OCI-LY7 (cell line): ENCODE measurements around the gene RBM19. TPM values are rescaled to one million over a fixed set of nuclear protein-coding genes. Genes with fewer than 3 reads are reported as not detected.

Experiments used
- BruUV-seq: library from RNA; stranded (reverse); fragments of 400-500 nt; replicated peaks from 2 replicates; lab custom pipeline; 2021; lab: Mats Ljungman, UMichigan
- CTCF ChIA-PET: fragments of 300-600 bp; sonication (Branson Sonifier 250); formaldehyde crosslinking; loops from one replicate; lab custom pipeline; 2022; ENCODE audit warnings: antibody characterized with exemption; ENCODE audit not compliant: unreplicated experiment; lab: Charles Lee
- POLR2A ChIA-PET: fragments of 300-600 bp; sonication (Branson Sonifier 250); formaldehyde crosslinking; loops from one replicate; lab custom pipeline; 2022; ENCODE audit warnings: antibody characterized with exemption; lab: Charles Lee
- DNase-seq: peaks from one replicate; pipeline ENCODE4 v3.0.0-alpha.2; 2015; ENCODE audit warnings: low spot score
- H2AFZ ChIP-seq: fragments of 200-600 bp; sonication (generic), shearing (Covaris generic); 2 replicates; pipeline ENCODE4 v1.6.1; 2014; ENCODE audit warnings: mild to moderate bottlenecking, antibody characterized with exemption, low read length, moderate library complexity
- H3K27ac ChIP-seq: fragments of 200-600 bp; sonication (generic); 2 replicates; pipeline ENCODE4 v1.5.1; 2014; ENCODE audit warnings: mixed run types, low read depth, mild to moderate bottlenecking, moderate library complexity, low read length, inconsistent platforms; ENCODE audit not compliant: poor library complexity, severe bottlenecking
- H3K36me3 ChIP-seq: fragments of 200-600 bp; sonication (generic); 2 replicates; pipeline ENCODE4 v1.6.1; 2014; ENCODE audit warnings: mild to moderate bottlenecking, antibody characterized with exemption, low read length, moderate library complexity, mixed read lengths; ENCODE audit not compliant: insufficient read depth
- H3K4me1 ChIP-seq: fragments of 200-600 bp; sonication (generic); 2 replicates; pipeline ENCODE4 v1.5.1; 2014; ENCODE audit warnings: mild to moderate bottlenecking, low read length; ENCODE audit not compliant: insufficient read depth, poor library complexity, severe bottlenecking
- H3K4me2 ChIP-seq: fragments of 200-600 bp; sonication (generic); 2 replicates; pipeline ENCODE4 v1.6.1; 2014; ENCODE audit warnings: mild to moderate bottlenecking, low read length
- H3K4me3 ChIP-seq: fragments of 200-600 bp; sonication (generic); 2 replicates; pipeline ENCODE4 v1.5.1; 2014; ENCODE audit warnings: mild to moderate bottlenecking, low read depth, low read length; ENCODE audit not compliant: poor library complexity, severe bottlenecking
- H3K79me2 ChIP-seq: fragments of 200-600 bp; sonication (generic); 2 replicates; pipeline ENCODE4 v1.6.1; 2016; ENCODE audit warnings: low read depth, mild to moderate bottlenecking, low read length, moderate library complexity, mixed read lengths; ENCODE audit not compliant: insufficient read depth
- H3K9me2 ChIP-seq: fragments of 200-600 bp; sonication (generic); 2 replicates; pipeline ENCODE4 v1.6.1; 2016; ENCODE audit warnings: mild to moderate bottlenecking, low read length, mixed read lengths; ENCODE audit not compliant: insufficient read depth
- H3K9me3 ChIP-seq: fragments of 200-600 bp; sonication (generic); 2 replicates; pipeline ENCODE4 v1.6.1; 2014; ENCODE audit warnings: mild to moderate bottlenecking, mixed run types, low read length, mixed read lengths
- H4K20me1 ChIP-seq: fragments of 200-600 bp; sonication (generic); 2 replicates; pipeline ENCODE4 v1.6.1; 2014; ENCODE audit warnings: mild to moderate bottlenecking, antibody characterized with exemption, low read length, moderate library complexity, mixed read lengths; ENCODE audit not compliant: insufficient read depth
- EZH2phosphoT487 ChIP-seq: fragments of 200-600 bp; sonication (generic); IDR thresholded peaks from 2 replicates; pipeline ENCODE4 v1.6.1; 2018; ENCODE audit warnings: low read depth, borderline replicate concordance, mild to moderate bottlenecking, mixed run types, antibody characterized with exemption, low read length, moderate library complexity, mixed read lengths
- intact Hi-C: fragments of 100-400 bp; cut with micrococcal nuclease; formaldehyde crosslinking; loops from one replicate; pipeline ENCODE4 v1.10.0; 2022; ENCODE audit not compliant: unreplicated experiment
- total RNA-seq, 2 experiments: library from RNA; depleted of rRNA in 1 of 2; stranded (reverse); fragments of >200 nt in 1 of 2; shearing (Covaris generic) in 1 of 2; gene quantifications; 2 replicates each; pipeline ENCODE4 v1.2.3, GENCODE V29; 2014 to 2022
- TF ChIP-seq, protein P1 (sequence below): fragments of 200-600 bp; sonication (generic); conservative IDR thresholded peaks from 2 replicates; pipeline ENCODE4 v1.5.1; 2014; ENCODE audit warnings: mild to moderate bottlenecking, antibody characterized with exemption, low read length, moderate library complexity, mixed read lengths

The RBM19 gene
- total RNA-seq, 2 experiments from 2014 or later = 37.8 to 46.2 TPM

- Histone ChIP-seq H3K4me1 (no peaks in the 10 kb centered on the region), H2AFZ (no peak overlapping the region), H3K27ac (no peak overlapping the region), H3K9me3 (no peaks in the 10 kb centered on the region), H3K9me2 (no peaks in the 10 kb centered on the region), H3K4me3 (no peak overlapping the region), H3K4me2 (no peak overlapping the region), H3K36me3 (no peaks in the 10 kb centered on the region), H3K79me2 (no peaks in the 10 kb centered on the region), H4K20me1 (no peaks in the 10 kb centered on the region)
- POLR2A ChIA-PET = no interaction called here
- intact Hi-C loops = no loop called here
- BruUV-seq = no TSS peak
- CTCF ChIA-PET = no interaction called here
- DNase-seq = no peak
- TF ChIP-seq EZH2phosphoT487 = no peak
- TF ChIP-seq, protein P1, sequence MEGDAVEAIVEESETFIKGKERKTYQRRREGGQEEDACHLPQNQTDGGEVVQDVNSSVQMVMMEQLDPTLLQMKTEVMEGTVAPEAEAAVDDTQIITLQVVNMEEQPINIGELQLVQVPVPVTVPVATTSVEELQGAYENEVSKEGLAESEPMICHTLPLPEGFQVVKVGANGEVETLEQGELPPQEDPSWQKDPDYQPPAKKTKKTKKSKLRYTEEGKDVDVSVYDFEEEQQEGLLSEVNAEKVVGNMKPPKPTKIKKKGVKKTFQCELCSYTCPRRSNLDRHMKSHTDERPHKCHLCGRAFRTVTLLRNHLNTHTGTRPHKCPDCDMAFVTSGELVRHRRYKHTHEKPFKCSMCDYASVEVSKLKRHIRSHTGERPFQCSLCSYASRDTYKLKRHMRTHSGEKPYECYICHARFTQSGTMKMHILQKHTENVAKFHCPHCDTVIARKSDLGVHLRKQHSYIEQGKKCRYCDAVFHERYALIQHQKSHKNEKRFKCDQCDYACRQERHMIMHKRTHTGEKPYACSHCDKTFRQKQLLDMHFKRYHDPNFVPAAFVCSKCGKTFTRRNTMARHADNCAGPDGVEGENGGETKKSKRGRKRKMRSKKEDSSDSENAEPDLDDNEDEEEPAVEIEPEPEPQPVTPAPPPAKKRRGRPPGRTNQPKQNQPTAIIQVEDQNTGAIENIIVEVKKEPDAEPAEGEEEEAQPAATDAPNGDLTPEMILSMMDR = no peak
Measured at GRCh38 chr12:113983777-113984448, 17.8 kb upstream of the RBM19 start.

- H2AFZ ChIP-seq = no peak overlapping the region
- H3K4me3 ChIP-seq = no peak overlapping the region
- H3K4me2 ChIP-seq = no peak overlapping the region
- H4K20me1 ChIP-seq = no peaks in the 10 kb centered on the region
- no peak for TF ChIP-seq EZH2phosphoT487
- TF ChIP-seq, protein P1 = no peak
- H3K27ac ChIP-seq = no peak overlapping the region
- DNase-seq = no peak
- H3K9me3 ChIP-seq = no peaks in the 10 kb centered on the region
- no peaks in the 10 kb centered on the region for H3K36me3 ChIP-seq
- H3K4me1 ChIP-seq = no peaks in the 10 kb centered on the region
- CTCF ChIA-PET = no interaction called here
- no TSS peak for BruUV-seq
- H3K79me2 ChIP-seq = no peaks in the 10 kb centered on the region
- no peaks in the 10 kb centered on the region for H3K9me2 ChIP-seq
- intact Hi-C loops = no loop called here
- POLR2A ChIA-PET = interaction anchor here (0.5 to 0.6 kb wide), 2 partner anchors 490 to 500 kb away, joined by 3 to 5 read pairs; no protein-coding TSS in a partner anchor
Measured at GRCh38 chr12:113983265-113983664, 17.1 kb upstream of the RBM19 start.

GRCh38 chr12:113981876-113982275, 15.8 kb upstream of the RBM19 start:
- no peak overlapping the region for H3K4me2 ChIP-seq
- H2AFZ ChIP-seq = no peak overlapping the region
- ChIA-PET CTCF (no interaction called here), POLR2A (no interaction called here)
- H3K36me3 ChIP-seq = no peaks in the 10 kb centered on the region
- no peaks in the 10 kb centered on the region for H3K9me2 ChIP-seq
- no peaks in the 10 kb centered on the region for H4K20me1 ChIP-seq
- DNase-seq = no peak
- intact Hi-C loops = no loop called here
- H3K9me3 ChIP-seq = no peaks in the 10 kb centered on the region
- H3K79me2 ChIP-seq = no peaks in the 10 kb centered on the region
- H3K4me3 ChIP-seq = no peak overlapping the region
- no TSS peak for BruUV-seq
- H3K27ac ChIP-seq = no peak overlapping the region
- TF ChIP-seq, protein P1 = no peak
- TF ChIP-seq EZH2phosphoT487 = no peak
- no peaks in the 10 kb centered on the region for H3K4me1 ChIP-seq
